ENCODE data around the gene ATRNL1.
"Not testable (repeated sequence)": the region's sequence is repeated elsewhere in the genome, so short reads cannot be mapped to it uniquely, and the experiment has no call there.

Gene ATRNL1

DNA sequence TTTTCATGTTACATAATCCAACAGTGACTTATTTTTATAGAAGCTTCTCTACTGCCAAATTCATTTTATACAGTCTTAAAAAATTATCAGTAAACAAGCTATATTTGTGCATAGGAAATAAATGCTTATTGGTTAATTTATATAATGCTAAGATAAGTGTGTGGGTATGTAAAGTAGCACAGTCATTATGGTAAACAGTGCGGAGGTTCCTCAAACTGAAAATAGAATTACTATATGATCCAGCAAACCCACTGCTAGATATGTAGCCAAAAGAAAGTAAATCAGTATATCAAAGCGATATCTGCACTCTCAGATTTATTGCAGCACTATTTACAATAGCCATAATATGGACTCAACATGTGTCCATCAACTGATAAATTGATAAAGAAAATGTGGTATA lies 71.1 kb downstream of the ATRNL1 start:
- no peak for DNase-seq (ENCODE audit: low read depth, low spot score)
- TF ChIP-seq, protein P1, sequence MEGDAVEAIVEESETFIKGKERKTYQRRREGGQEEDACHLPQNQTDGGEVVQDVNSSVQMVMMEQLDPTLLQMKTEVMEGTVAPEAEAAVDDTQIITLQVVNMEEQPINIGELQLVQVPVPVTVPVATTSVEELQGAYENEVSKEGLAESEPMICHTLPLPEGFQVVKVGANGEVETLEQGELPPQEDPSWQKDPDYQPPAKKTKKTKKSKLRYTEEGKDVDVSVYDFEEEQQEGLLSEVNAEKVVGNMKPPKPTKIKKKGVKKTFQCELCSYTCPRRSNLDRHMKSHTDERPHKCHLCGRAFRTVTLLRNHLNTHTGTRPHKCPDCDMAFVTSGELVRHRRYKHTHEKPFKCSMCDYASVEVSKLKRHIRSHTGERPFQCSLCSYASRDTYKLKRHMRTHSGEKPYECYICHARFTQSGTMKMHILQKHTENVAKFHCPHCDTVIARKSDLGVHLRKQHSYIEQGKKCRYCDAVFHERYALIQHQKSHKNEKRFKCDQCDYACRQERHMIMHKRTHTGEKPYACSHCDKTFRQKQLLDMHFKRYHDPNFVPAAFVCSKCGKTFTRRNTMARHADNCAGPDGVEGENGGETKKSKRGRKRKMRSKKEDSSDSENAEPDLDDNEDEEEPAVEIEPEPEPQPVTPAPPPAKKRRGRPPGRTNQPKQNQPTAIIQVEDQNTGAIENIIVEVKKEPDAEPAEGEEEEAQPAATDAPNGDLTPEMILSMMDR (IDR thresholded peaks at IDR 0.05; ENCODE audit: insufficient read depth, low read length, missing control alignments) = no peak
- no peak overlapping the region for H3K4me3 ChIP-seq (ENCODE audit: low read depth, low read length)
- CTCF ChIA-PET = interaction anchor here (1.0 kb wide), 1 partner anchor 287 kb away, joined by 3 read pairs; no protein-coding TSS in a partner anchor
- POLR2A ChIA-PET = no interaction called here

DNA sequence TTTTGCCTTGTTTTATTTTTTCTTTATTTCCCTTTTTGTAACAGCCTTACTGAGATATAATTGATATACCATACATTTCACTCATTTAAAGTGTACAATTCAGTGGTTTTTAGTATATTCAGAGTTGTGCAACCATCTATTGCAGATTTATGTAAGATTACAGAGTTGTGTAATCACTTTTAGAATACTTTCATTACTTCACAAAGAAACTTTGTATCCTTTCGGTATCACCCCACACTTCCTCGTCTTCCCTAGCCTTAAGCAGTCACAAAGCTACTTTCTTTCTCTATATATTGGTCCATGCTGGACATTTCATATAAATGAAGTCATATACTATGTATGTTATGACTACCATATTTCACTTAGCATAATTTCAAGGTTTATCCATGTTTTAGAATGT lies 74.6 kb downstream of the ATRNL1 start:
- ChIA-PET CTCF (no interaction called here), POLR2A (no interaction called here)
- H3K4me3 ChIP-seq (ENCODE audit: low read depth, low read length) = no peak overlapping the region
- TF ChIP-seq, protein P1 (IDR thresholded peaks at IDR 0.05; ENCODE audit: insufficient read depth, low read length, missing control alignments) = no peak
- no peak for DNase-seq (ENCODE audit: low read depth, low spot score)

- TF ChIP-seq, protein P1 (IDR thresholded peaks at IDR 0.05; ENCODE audit: insufficient read depth, low read length, missing control alignments) = no peak
- no peak for DNase-seq (ENCODE audit: low read depth, low spot score)
- ChIA-PET CTCF (interaction anchor here (0.7 to 3.7 kb wide), 11 partner anchors 9 to 1215 kb away, joined by 3 to 17 read pairs (median 3); no protein-coding TSS in a partner anchor), POLR2A (no interaction called here)
- no peak overlapping the region for H3K4me3 ChIP-seq (ENCODE audit: low read depth, low read length)
Measured at GRCh38 chr10:115171392-115171960, 78.3 kb downstream of the ATRNL1 start.

DNA sequence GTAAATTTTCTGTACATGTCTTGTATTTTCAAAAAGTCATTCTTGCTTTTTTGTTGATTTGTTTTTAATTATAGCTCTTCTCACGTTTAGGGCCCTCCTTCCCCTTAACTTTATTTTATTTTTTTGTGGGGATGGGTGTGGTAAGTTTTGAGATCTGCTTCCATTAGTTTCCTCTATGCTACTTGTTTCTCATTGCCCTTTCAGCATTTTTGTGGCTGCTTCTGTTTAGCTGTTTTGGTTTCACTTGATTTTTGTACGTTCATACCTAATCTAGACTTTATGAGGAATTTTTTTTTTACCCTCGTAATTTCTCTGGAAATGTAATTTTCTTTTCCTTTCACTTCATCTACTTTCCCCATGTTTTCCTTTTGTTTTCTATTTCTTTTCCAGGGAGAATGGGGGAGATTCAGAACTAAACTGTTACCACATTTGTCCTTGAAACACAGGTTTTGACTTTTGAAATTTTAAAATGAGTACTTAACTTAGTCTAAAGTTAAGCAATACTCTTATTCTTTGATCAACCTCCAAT lies 80.8 kb downstream of the ATRNL1 start:
- H3K4me3 ChIP-seq (ENCODE audit: low read depth, low read length) = no peak overlapping the region
- no peak for DNase-seq (ENCODE audit: low read depth, low spot score)
- TF ChIP-seq, protein P1 (IDR thresholded peaks at IDR 0.05; ENCODE audit: insufficient read depth, low read length, missing control alignments) = no peak
- POLR2A ChIA-PET = no interaction called here
- CTCF ChIA-PET = no interaction called here

DNA sequence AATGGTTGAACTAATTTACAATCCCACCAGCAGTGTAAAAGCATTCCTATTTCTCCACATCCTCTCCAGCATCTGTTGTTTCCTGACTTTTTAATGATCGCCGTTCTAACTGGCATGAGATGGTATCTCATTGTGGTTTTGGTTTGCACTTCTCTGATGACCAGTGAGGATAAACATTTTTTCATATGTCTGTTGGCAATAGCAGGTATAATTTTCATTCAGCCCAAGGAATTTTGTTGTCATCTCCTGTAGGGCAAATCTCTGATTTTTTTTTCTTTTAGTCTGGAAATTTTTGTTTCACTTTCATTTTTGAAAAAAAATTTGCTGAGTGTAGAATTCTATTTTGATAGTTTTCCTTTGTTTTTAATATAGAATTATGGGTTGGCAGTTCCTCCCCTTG lies 114.1 kb downstream of the ATRNL1 start:
- CTCF ChIA-PET; DNase-seq (ENCODE audit: low read depth, low spot score); POLR2A ChIA-PET: not testable (repeated sequence)
- peak overlapping the region; percentile 28 for H3K4me3 ChIP-seq (ENCODE audit: low read depth, low read length)

GRCh38 chr10:115209133-115209532 lies 116.0 kb downstream of the ATRNL1 start:
- no peak for DNase-seq (ENCODE audit: low read depth, low spot score)
- no peak overlapping the region for H3K4me3 ChIP-seq (ENCODE audit: low read depth, low read length)
- CTCF ChIA-PET = no interaction called here
- TF ChIP-seq, protein P1 (IDR thresholded peaks at IDR 0.05; ENCODE audit: insufficient read depth, low read length, missing control alignments) = no peak
- POLR2A ChIA-PET = no interaction called here

GRCh38 chr10:115214829-115215228 lies 121.7 kb downstream of the ATRNL1 start:
- ChIA-PET POLR2A (no interaction called here), CTCF (no interaction called here)
- TF ChIP-seq, protein P1 (IDR thresholded peaks at IDR 0.05; ENCODE audit: insufficient read depth, low read length, missing control alignments) = no peak
- DNase-seq (ENCODE audit: low read depth, low spot score) = no peak
- H3K4me3 ChIP-seq (ENCODE audit: low read depth, low read length) = no peak overlapping the region
